Ishikawa (cell line): ENCODE data around the gene MYBPC2.
A peak's percentile ranks its signal among the peaks of the same experiment; 100 is the strongest.

Experiments used
- CEBPB ChIP-seq: IDR thresholded peaks from 2 replicates; pipeline ENCODE4 v1.6.1; 2012
- CREB1 ChIP-seq: IDR thresholded peaks from 2 replicates; pipeline ENCODE4 v1.6.1; 2012; ENCODE audit warnings: low read depth
- EGR1 ChIP-seq: IDR thresholded peaks from 2 replicates; pipeline ENCODE4 v1.6.1; 2012
- EP300 ChIP-seq: IDR thresholded peaks from 2 replicates; pipeline ENCODE4 v1.6.1; 2012; ENCODE audit warnings: borderline replicate concordance
- FOXM1 ChIP-seq: IDR thresholded peaks from 2 replicates; pipeline ENCODE4 v1.6.1; 2012; ENCODE audit warnings: low read depth, borderline replicate concordance
- NFIC ChIP-seq: IDR thresholded peaks from 2 replicates; pipeline ENCODE4 v1.6.1; 2012
- RAD21 ChIP-seq: IDR thresholded peaks from 2 replicates; pipeline ENCODE4 v1.6.1; 2012; ENCODE audit warnings: low read depth
- TAF1 ChIP-seq: IDR thresholded peaks from 2 replicates; pipeline ENCODE4 v1.6.1; 2012; ENCODE audit warnings: low read depth, mild to moderate bottlenecking
- TCF12 ChIP-seq: IDR thresholded peaks from 2 replicates; pipeline ENCODE4 v1.6.1; 2012; ENCODE audit warnings: low read depth
- TEAD4 ChIP-seq: IDR thresholded peaks from 2 replicates; pipeline ENCODE4 v1.6.1; 2012
- USF1 ChIP-seq: IDR thresholded peaks from 2 replicates; pipeline ENCODE4 v1.6.1; 2012
- YY1 ChIP-seq: IDR thresholded peaks from 2 replicates; pipeline ENCODE4 v1.6.1; 2012; ENCODE audit warnings: low read depth
- ZBTB7A ChIP-seq: IDR thresholded peaks from 2 replicates; pipeline ENCODE4 v1.6.1; 2012; ENCODE audit warnings: low read depth
- TF ChIP-seq, protein P1 (sequence below): IDR thresholded peaks from 2 replicates; pipeline ENCODE4 v1.6.1; 2012
- TF ChIP-seq, protein P2 (sequence below): IDR thresholded peaks from 2 replicates; pipeline ENCODE4 v1.6.1; 2012; ENCODE audit warnings: low read depth, mild to moderate bottlenecking

The MYBPC2 gene

GRCh38 chr19:50432221-50433028 lies at the start of gene MYBPC2:
MYBPC2 (plus strand) TSS chr19:50432892; CDS start chr19:50432954, 62 bp downstream.
- TF ChIP-seq ZBTB7A (peak; percentile 87), TEAD4 (peak; percentile 33; the same call in 1 of the 2 replicates), NFIC (peak; percentile 77), CREB1 (no peak), TCF12 (peak; percentile 27; the same call in 1 of the 2 replicates), CEBPB (no peak), TAF1 (no peak; the same call in 1 of the 2 replicates)
- TF ChIP-seq, protein P1, sequence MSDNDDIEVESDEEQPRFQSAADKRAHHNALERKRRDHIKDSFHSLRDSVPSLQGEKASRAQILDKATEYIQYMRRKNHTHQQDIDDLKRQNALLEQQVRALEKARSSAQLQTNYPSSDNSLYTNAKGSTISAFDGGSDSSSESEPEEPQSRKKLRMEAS, result 0 out of 2 replicates have a peak, but pooled peaks have one; percentile 14

GRCh38 chr19:50383001-50383851 lies 49.5 kb upstream of the MYBPC2 start:
- no peak for TF ChIP-seq RAD21
- TF ChIP-seq YY1, result no peak
- TF ChIP-seq TAF1, result no peak
- no peak for TF ChIP-seq FOXM1
- TF ChIP-seq EGR1, result no peak
- no peak for TF ChIP-seq EP300
- no peak for TF ChIP-seq ZBTB7A
- TF ChIP-seq, protein P2, sequence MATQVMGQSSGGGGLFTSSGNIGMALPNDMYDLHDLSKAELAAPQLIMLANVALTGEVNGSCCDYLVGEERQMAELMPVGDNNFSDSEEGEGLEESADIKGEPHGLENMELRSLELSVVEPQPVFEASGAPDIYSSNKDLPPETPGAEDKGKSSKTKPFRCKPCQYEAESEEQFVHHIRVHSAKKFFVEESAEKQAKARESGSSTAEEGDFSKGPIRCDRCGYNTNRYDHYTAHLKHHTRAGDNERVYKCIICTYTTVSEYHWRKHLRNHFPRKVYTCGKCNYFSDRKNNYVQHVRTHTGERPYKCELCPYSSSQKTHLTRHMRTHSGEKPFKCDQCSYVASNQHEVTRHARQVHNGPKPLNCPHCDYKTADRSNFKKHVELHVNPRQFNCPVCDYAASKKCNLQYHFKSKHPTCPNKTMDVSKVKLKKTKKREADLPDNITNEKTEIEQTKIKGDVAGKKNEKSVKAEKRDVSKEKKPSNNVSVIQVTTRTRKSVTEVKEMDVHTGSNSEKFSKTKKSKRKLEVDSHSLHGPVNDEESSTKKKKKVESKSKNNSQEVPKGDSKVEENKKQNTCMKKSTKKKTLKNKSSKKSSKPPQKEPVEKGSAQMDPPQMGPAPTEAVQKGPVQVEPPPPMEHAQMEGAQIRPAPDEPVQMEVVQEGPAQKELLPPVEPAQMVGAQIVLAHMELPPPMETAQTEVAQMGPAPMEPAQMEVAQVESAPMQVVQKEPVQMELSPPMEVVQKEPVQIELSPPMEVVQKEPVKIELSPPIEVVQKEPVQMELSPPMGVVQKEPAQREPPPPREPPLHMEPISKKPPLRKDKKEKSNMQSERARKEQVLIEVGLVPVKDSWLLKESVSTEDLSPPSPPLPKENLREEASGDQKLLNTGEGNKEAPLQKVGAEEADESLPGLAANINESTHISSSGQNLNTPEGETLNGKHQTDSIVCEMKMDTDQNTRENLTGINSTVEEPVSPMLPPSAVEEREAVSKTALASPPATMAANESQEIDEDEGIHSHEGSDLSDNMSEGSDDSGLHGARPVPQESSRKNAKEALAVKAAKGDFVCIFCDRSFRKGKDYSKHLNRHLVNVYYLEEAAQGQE, result no peak
- TF ChIP-seq CEBPB, result no peak
- TF ChIP-seq NFIC, result no peak
- TF ChIP-seq, protein P1, result no peak
- no peak for TF ChIP-seq USF1
- no peak for TF ChIP-seq CREB1
- no peak for TF ChIP-seq TCF12
- no peak for TF ChIP-seq TEAD4

DNA sequence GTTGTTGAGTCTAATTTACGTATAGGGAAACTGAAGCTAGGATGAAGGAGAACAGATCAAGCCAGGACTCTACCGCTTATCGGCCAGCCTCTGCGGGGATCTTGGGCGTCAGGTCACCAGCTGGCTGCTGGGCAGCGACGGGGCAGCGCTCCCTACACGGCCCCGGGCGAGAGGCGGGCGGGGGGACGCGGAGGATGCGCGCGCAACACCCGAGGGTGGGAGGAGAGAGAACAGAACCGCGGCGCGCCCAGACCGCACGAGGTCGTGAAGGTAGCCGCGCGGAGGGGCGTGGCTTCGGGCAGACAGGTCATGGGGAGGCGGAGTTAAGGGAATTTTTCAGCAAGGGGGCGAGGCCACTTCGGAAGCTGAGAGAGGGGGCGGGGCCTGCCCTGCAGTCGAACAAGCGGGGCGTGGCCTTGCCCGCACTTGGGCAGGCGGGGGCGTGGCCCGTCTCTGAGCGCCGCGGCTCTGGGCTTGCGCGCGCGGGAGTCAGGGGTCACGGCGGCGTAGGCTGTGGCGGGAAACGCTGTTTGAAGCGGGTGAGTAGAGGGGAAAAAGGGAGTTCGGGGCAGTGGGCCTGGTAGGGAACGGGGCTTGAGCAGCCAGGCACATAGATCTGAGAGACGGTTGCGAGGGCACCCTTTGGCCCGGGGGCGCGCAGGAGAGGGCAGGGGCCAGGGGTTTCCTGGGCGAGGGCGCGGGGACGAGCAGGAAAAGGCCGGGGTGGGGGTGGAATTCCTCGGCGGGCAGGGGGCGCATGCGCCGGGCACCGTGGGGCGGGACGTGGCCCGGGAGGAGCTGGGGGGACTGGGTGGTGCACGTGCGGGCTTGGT lies 48.6 kb upstream of the MYBPC2 start, which contains the start of gene POLD1:
TSS of gene POLD1 (plus strand) at position 496 of the 833 bp plus-strand sequence. CDS start 14,505 bp downstream, outside the sequence.
- TF ChIP-seq, protein P1, result peak; percentile 93
- TF ChIP-seq TCF12 (no peak; the same call in 1 of the 2 replicates), ZBTB7A (no peak; the same call in 1 of the 2 replicates), YY1 (peak; percentile 31; the same call in 1 of the 2 replicates), USF1 (peak; percentile 39; the same call in 1 of the 2 replicates), TAF1 (no peak), FOXM1 (no peak), CEBPB (no peak), EP300 (0 out of 2 replicates have a peak, but pooled peaks have one; percentile 9), RAD21 (no peak), NFIC (no peak), CREB1 (peak; percentile 33; the same call in 1 of the 2 replicates), EGR1 (peak; percentile 68; the same call in 1 of the 2 replicates), TEAD4 (peak; percentile 53; the same call in 1 of the 2 replicates)
- TF ChIP-seq, protein P2, result no peak
